ENCODE results near the gene SLC17A7. TPM values are rescaled to one million over a fixed set of nuclear protein-coding genes. Genes with fewer than 3 reads are reported as not detected.
"Not testable (repeated sequence)": the region's sequence is repeated elsewhere in the genome, so short reads cannot be mapped to it uniquely, and the experiment has no call there.

Gene SLC17A7
- total RNA-seq, 1 donor from 2014 or later = 0.54 TPM

DNA sequence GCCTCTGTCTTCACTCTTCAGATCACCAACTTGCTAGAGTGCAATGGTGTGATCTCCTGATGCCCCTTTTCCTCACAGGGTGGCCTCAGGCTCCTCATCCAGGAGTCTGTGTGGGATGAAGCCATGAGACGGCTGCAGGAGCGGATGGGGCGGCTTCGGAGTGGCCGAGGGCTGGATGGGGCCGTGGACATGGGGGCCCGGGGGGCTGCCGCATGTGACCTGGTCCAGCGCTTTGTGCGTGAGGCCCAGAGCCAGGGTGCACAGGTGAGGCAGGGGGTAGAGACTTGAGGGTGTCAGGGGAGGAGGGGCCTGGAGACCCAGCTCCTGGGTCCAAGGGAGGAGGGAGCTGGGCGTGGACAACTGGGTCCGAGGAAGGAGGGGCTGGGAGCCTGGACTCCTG, 21.2 kb upstream of the SLC17A7 start:
- Mint-ChIP-seq H3K9me3 (no peaks in the 10 kb centered on the region), H3K4me1 (no peaks in the 10 kb centered on the region), H3K36me3 (ENCODE audit: low read depth) (peaks cover 14% of the 10 kb centered on the region), H3K4me3 (no peak overlapping the region), H3K27me3 (no peaks in the 10 kb centered on the region), H3K27ac (no peak overlapping the region)
- intact Hi-C loops (cut with micrococcal nuclease) = no loop called here
- DNase-seq = no peak

DNA sequence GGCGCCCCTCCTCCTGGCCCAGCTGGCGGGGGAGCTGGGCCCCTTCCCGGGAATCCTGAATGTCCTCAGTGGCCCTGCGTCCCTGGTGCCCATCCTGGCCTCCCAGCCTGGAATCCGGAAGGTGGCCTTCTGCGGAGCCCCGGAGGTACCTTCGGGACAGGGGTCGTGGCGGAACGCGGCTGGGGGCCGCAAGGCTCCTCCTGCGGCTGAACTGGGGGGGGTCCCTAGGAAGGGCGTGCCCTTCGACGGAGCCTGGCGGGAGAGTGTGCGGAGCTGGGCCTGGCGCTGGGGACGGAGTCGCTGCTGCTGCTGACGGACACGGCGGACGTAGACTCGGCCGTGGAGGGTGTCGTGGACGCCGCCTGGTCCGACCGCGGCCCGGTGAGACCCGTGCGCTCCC, 20.3 kb upstream of the SLC17A7 start:
- Mint-ChIP-seq H3K36me3 (ENCODE audit: low read depth) (peaks cover 16% of the 10 kb centered on the region), H3K27ac (no peak overlapping the region), H3K27me3 (no peaks in the 10 kb centered on the region), H3K9me3 (no peaks in the 10 kb centered on the region), H3K4me3 (no peak overlapping the region), H3K4me1 (peaks cover 2% of the 10 kb centered on the region)
- DNase-seq = no peak
- intact Hi-C loops (cut with micrococcal nuclease) = no loop called here

DNA sequence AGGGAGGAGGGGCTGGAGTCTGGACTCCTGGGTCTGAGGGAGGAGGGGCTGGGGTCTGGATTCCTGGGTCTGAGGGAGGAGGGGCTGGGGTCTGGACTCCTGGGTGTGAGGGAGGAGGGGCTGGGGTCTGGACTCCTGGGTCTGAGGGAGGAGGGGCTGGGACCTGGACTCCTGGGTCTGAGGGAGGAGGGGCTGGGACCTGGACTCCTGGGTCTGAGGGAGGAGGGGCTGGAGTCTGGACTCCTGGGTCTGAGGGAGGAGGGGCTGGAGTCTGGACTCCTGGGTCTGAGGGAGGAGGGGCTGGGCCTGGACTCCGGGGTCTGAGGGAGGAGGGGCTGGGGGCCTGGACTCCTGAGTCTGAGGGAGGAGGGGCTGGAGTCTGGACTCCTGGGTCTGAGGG, 19.8 kb upstream of the SLC17A7 start:
- peaks cover 19% of the 10 kb centered on the region for H3K36me3 Mint-ChIP-seq (ENCODE audit: low read depth)
- H3K27ac Mint-ChIP-seq; H3K27me3 Mint-ChIP-seq; DNase-seq; intact Hi-C loops (cut with micrococcal nuclease); H3K4me1 Mint-ChIP-seq; H3K9me3 Mint-ChIP-seq; H3K4me3 Mint-ChIP-seq: not testable (repeated sequence)

DNA sequence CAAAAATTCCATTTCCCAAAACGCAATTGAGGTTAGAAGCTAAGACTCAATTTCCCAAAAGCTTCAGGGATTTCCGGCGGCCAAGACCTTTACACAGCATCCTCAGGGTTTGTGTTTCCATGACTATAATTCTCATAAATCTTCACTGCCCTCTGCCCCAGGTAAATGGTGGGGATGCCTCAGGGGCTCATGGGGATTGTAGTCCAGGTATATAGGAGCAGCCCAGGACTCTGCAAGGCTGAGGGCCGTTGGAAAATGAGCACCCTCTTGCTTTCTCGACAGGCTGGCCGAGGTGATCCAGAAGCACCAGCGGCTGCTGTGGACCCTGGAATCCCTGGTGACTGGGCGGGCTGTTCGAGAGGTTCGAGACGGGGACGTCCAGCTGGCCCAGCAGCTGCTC, 18.1 kb upstream of the SLC17A7 start:
- intact Hi-C loops (cut with micrococcal nuclease) = no loop called here
- no peak overlapping the region for H3K4me3 Mint-ChIP-seq

DNA sequence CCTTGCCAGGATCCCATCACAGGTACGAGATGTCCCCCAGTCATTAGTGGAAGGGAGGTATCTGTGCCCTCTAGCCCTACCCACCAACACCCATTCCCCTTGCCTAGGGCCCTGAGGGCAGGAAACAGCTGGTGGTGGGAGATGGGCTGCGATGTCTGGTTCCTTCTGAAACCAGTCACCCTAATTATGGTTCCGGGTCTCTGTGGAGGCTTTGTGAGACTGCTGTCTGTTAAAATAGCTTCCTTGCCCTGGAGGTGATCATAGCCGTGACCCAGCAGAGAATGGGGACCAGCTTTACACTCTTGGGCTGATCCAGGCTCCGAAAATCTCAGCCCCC, 17.2 kb upstream of the SLC17A7 start:
- H3K4me3 Mint-ChIP-seq = no peak overlapping the region
- peaks cover 11% of the 10 kb centered on the region for H3K4me1 Mint-ChIP-seq
- H3K27me3 Mint-ChIP-seq = no peaks in the 10 kb centered on the region
- peaks cover 15% of the 10 kb centered on the region for H3K36me3 Mint-ChIP-seq (ENCODE audit: low read depth)
- DNase-seq = no peak
- no peak overlapping the region for H3K27ac Mint-ChIP-seq
- intact Hi-C loops (cut with micrococcal nuclease) = no loop called here
- H3K9me3 Mint-ChIP-seq = no peaks in the 10 kb centered on the region

More for the DNA sequence above, 18.1 kb upstream of the SLC17A7 start:
- no peak overlapping the region for H3K27ac Mint-ChIP-seq
- H3K9me3 Mint-ChIP-seq = no peaks in the 10 kb centered on the region
- no peaks in the 10 kb centered on the region for H3K27me3 Mint-ChIP-seq
- peaks cover 8% of the 10 kb centered on the region for H3K4me1 Mint-ChIP-seq
- no peak for DNase-seq
- peaks cover 15% of the 10 kb centered on the region for H3K36me3 Mint-ChIP-seq (ENCODE audit: low read depth)

DNA sequence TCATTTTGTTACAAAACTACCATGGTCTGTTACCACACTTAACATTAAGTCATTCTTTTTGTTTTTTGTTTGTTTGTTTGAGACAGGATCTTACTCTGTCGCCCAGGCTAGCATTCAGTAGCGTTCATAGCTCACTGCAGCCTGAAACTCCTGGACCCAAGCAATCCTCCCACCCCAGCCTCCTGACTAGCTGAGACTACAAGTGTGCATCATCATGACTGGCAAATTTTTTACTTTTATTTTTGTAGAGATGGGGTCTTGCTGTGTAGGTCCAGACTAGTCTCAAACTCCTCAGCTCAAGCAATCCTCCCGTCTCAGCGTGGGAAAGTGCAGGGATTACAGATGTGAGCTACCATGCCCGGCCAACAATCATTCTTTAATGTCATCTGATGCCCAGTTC, 15.0 kb upstream of the SLC17A7 start:
- intact Hi-C loops (cut with micrococcal nuclease) = no loop called here
- H3K4me1 Mint-ChIP-seq = peaks cover 22% of the 10 kb centered on the region

DNA sequence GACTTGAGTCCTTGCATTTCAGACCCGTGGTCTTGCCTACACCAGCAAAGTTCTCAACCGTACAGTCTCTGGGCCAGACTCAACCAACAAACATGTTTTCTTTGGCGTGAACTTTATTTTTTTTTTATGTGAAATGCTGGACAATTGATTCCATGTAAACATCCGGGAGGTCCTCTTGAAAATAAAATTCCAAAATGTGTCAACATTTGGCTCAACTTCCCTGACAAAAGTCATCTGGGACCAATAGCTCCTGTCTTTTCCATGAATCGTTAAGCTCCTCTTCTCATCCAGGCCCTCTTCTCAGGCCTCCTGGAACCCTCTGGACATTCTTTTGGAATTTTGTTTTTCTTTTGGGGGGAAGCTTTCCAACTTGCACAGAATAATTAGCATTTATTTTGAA, 14.4 kb upstream of the SLC17A7 start:
- no peaks in the 10 kb centered on the region for H3K27me3 Mint-ChIP-seq
- intact Hi-C loops (cut with micrococcal nuclease) = no loop called here
- no peaks in the 10 kb centered on the region for H3K9me3 Mint-ChIP-seq
- H3K4me1 Mint-ChIP-seq = peaks cover 22% of the 10 kb centered on the region
- H3K36me3 Mint-ChIP-seq (ENCODE audit: low read depth) = peaks cover 17% of the 10 kb centered on the region
- DNase-seq = no peak
- H3K4me3 Mint-ChIP-seq = no peak overlapping the region
- no peak overlapping the region for H3K27ac Mint-ChIP-seq

More for the DNA sequence above, 15.0 kb upstream of the SLC17A7 start:
- Mint-ChIP-seq H3K27me3 (no peaks in the 10 kb centered on the region), H3K4me3 (no peak overlapping the region), H3K27ac (no peak overlapping the region), H3K9me3 (no peaks in the 10 kb centered on the region), H3K36me3 (ENCODE audit: low read depth) (peaks cover 16% of the 10 kb centered on the region)
- DNase-seq = no peak

DNA sequence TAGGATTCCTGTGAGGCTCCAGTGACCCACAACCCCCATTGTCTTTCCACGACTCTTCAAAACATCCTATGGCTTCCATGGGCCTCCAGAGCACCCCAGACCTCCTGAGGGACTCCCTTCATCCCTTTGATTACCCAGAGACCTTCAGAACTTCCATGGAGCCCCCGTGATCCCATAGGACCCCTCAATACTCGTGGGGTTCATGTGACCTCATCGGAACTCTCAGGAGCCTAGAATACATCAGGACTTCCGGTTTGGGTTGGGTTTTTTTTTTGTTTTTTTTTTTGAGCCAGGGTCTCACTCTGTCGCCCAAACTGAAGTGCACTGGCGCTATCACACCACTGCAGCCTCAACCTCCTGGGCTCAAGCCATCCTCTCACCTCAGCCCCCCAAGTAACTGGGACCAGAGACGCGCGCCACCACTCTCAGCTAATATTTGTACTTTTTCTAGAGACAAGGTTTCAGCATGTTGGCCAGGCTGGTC, 12.5 kb upstream of the SLC17A7 start:
- intact Hi-C loops (cut with micrococcal nuclease) = loop anchor here (1.0 to 5.0 kb wide), 7 partner anchors 10 to 816 kb away; partner anchors contain the start of genes DBP, FLT3LG, PRMT1 and RPL13A
- Mint-ChIP-seq H3K9me3 (no peaks in the 10 kb centered on the region), H3K4me1 (peaks cover 33% of the 10 kb centered on the region)

DNA sequence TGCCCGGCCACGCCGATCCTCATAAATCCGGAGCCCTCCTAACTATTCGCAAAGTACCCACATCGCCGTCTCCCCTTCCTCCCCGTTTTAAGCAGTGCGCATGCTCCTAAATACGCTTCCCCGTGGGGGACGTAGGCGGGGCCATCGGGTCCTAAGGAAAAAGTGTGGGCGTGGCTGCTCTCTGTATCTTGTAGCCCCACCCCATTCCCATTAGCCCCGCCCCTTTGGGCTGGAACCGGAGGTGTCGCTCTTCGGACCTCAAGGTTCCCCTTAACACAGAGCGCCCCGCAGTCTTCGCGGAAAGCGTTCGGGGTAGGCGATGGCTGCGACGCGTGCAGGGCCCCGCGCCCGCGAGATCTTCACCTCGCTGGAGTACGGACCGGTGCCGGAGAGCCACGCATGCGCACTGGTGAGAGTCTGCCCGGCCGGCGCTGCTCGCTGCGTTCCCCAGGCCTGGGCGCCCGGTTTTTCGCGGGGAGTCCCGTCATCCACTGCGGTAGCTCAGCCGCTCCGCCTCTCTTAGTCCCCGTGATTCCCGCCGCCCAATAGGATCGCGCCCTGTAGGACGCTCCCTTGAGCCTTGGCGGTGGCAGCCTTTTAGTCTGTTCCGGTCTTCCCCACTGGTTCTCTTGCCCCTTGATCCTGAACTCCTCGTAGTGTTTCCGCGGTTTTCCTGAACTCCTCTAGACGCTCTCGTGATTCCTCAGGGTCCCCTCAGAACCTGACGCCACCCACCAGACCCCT, 11.9 kb upstream of the SLC17A7 start, which contains the start of gene ALDH16A1:
Gene ALDH16A1, plus strand, starts transcription at position 213 of the 744 bp plus-strand sequence. Its CDS starts 107 bp downstream, at position 320.
- intact Hi-C loops (cut with micrococcal nuclease) = loop anchor here (1.0 to 5.0 kb wide), 7 partner anchors 10 to 816 kb away; partner anchors contain the start of genes DBP, FLT3LG, PRMT1 and RPL13A
- H3K27ac Mint-ChIP-seq = peak within 1 kb of the TSS; percentile 100
- peak; percentile 99 for DNase-seq
- peaks cover 36% of the 10 kb centered on the region for H3K36me3 Mint-ChIP-seq (ENCODE audit: low read depth)
- no peaks in the 10 kb centered on the region for H3K9me3 Mint-ChIP-seq
- peaks cover 39% of the 10 kb centered on the region for H3K4me1 Mint-ChIP-seq
- peak within 1 kb of the TSS; percentile 91 for H3K4me3 Mint-ChIP-seq
- no peaks in the 10 kb centered on the region for H3K27me3 Mint-ChIP-seq

More for the DNA sequence above, 12.5 kb upstream of the SLC17A7 start:
- H3K27me3 Mint-ChIP-seq = no peaks in the 10 kb centered on the region
- DNase-seq = no peak
- peak overlapping the region; percentile 100 for H3K27ac Mint-ChIP-seq
- peak overlapping the region; percentile 91 for H3K4me3 Mint-ChIP-seq
- peaks cover 32% of the 10 kb centered on the region for H3K36me3 Mint-ChIP-seq (ENCODE audit: low read depth)

DNA sequence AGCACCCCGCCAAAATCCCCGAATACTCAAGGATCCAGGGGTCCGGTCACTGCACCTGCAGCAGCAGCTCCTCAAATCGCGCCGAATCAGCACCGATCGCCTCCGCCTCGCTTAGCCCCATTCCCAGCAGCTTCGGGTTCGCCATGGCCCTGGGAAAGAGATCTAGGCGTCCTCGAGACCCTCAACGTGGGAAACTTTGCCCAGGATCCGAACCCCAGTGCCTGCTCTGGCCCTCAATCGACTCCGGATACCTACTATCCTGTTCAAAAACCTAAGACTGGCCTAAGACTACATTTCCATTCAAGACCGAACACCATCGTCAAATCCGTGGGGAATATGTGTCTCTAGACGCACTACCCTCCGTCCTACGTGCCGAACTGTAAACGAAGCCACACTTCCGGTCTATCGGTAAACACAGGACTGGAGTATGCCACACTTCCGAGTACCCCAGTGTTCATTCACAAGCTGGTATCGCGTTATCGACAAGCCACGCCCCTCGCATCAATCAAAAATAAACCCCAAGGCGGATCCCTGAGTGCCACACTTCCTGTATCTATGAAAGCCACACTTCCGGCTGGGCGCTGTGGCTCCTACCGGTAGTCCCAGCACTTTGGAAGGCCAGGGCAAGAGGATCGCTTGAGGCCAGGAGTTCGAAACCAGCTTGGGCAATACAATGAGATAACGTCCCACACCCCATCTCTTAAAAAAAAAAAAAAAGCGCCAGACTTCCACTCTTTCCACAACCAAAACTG, 10.3 kb upstream of the SLC17A7 start, which contains the start of gene PIH1D1:
Gene PIH1D1, minus strand, starts transcription at position 385 of the 752 bp plus-strand sequence. Its CDS starts 240 bp downstream, at position 145.
- Mint-ChIP-seq H3K27ac (peak within 1 kb of the TSS; percentile 100), H3K9me3 (no peaks in the 10 kb centered on the region), H3K4me3 (peak within 1 kb of the TSS; percentile 91), H3K27me3 (no peaks in the 10 kb centered on the region), H3K4me1 (peaks cover 38% of the 10 kb centered on the region), H3K36me3 (ENCODE audit: low read depth) (peaks cover 40% of the 10 kb centered on the region)
- intact Hi-C loops (cut with micrococcal nuclease) = loop anchor here (1.0 to 5.0 kb wide), 6 partner anchors 19 to 814 kb away; partner anchors contain the start of genes DBP, PRMT1, RPL13A and RPS11
- DNase-seq = peak; percentile 98

DNA sequence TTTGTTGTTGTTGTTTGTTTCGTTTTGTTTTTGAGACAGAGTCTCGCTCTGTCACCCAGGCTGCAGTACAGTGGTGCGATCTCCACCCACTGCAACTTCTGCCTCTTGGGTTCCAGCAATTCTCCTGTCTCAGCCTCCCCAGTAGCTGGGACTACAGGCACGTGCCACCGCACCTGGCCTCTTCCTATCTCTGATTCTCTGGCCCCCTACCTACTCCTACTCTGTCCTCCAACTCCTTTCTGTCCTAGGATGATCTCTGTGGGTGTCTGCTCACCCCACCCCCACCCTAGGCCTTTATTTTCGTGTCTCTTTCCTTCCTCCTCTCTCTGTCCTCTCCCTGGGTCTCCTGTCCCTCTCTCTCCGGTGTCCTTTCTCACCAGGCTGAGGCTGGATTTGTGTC, 9.1 kb upstream of the SLC17A7 start:
- Mint-ChIP-seq H3K27me3 (no peaks in the 10 kb centered on the region), H3K4me1 (peaks cover 39% of the 10 kb centered on the region), H3K36me3 (ENCODE audit: low read depth) (peaks cover 44% of the 10 kb centered on the region)

DNA sequence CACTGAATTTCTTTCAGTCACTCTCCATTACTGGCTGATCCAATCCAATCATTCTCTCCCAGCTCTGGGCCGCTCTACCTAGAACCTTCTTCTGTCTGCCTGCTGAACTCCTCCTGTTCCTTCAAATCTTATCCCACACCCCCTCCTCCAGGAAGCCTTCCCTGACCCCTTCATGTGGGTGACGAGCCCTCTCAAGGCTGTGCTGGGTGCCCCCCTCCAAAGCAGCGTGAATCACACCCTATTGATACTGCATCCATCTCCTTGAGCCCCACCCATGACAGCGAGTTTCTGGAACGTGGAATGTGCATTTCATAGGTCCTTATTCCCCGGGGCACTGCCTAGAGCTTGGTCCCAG, 7.1 kb upstream of the SLC17A7 start:
- H3K9me3 Mint-ChIP-seq = no peaks in the 10 kb centered on the region
- no peak for DNase-seq
- no peak overlapping the region for H3K4me3 Mint-ChIP-seq
- intact Hi-C loops (cut with micrococcal nuclease) = no loop called here
- peak overlapping the region; percentile 39 for H3K27ac Mint-ChIP-seq
- H3K27me3 Mint-ChIP-seq = no peaks in the 10 kb centered on the region
- peaks cover 49% of the 10 kb centered on the region for H3K36me3 Mint-ChIP-seq (ENCODE audit: low read depth)
- peaks cover 49% of the 10 kb centered on the region for H3K4me1 Mint-ChIP-seq

More for the DNA sequence above, 9.1 kb upstream of the SLC17A7 start:
- intact Hi-C loops (cut with micrococcal nuclease) = loop anchor here (5.0 kb wide), 3 partner anchors 37 to 813 kb away; partner anchors contain the start of genes DBP, RPL13A, RRAS and SCAF1
- Mint-ChIP-seq H3K9me3 (no peaks in the 10 kb centered on the region), H3K27ac (peak overlapping the region; percentile 100), H3K4me3 (peak overlapping the region; percentile 91)
- DNase-seq = no peak

DNA sequence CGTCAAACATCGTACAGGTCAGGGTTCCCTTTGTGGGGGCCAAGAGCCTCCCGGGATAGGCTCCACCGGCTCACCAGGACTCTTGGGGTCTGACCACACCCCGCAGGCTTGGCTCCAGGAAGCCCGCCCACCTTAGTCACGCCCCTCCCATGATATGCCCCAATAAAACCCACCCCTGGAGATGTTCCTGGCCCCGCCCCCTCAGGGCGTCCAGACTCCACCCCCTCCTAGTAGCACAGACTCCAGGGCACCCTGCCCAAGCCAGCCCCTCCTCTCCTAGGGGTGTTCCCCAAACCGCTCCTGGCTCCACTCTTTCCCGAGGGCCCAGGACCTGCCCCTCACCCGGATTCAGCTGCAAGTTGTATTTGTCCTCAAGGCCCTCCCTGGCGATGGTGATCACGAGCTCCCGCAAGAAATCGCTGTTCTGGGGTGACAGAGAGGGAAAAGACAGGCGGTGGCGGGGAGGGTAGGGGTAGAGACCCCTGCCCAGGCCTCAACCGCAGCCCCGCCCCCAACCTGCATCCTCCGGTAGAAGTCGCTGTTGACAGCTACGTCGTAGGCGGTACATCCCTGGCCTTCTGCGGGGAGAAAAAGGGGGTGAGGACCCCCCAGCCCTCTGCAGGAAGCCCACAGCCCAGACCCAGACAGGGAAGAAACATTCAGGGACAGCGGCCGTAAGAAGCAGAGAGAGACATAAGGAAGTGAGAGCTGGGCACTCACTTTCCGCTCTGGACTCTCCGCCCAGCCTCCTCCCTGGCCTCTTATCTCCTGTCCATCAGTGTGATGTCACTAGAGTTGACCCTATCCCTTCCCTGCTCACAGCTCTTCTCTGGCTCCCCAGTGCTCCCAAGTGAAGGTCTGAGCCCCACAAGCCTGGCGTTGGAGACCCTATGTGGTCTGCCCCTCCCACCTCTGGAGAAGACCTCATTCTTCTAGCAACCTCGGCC, 6.4 kb upstream of the SLC17A7 start:
- H3K9me3 Mint-ChIP-seq = no peaks in the 10 kb centered on the region
- no peak overlapping the region for H3K4me3 Mint-ChIP-seq
- DNase-seq = peak; percentile 72
- no peak overlapping the region for H3K27ac Mint-ChIP-seq
- intact Hi-C loops (cut with micrococcal nuclease) = no loop called here
- peaks cover under 1% of the 10 kb centered on the region for H3K27me3 Mint-ChIP-seq
- peaks cover 49% of the 10 kb centered on the region for H3K36me3 Mint-ChIP-seq (ENCODE audit: low read depth)
- peaks cover 49% of the 10 kb centered on the region for H3K4me1 Mint-ChIP-seq
